Hematopoietic multipotent progenitor cell treated with erythropoietin and hydrocortisone succinate and interleukin-3 and kit ligand, for 4 days (in vitro differentiated cells): ENCODE data around the gene LINC01488.

ENCODE experiments used
- DNase-seq: peaks from one replicate; pipeline ENCODE4 v3.0.0-alpha.2; 2015

The LINC01488 gene

GRCh38 chr11:69481393-69481844, at the start of gene LINC01488:
Gene LINC01488 (plus strand): TSS chr11:69481663.
- DNase-seq = no peak

GRCh38 chr11:69431893-69432738, 49.3 kb upstream of the LINC01488 start:
- DNase-seq = no peak

GRCh38 chr11:69433741-69434140, 47.7 kb upstream of the LINC01488 start:
- no peak for DNase-seq

- DNase-seq = no peak
These were observed 47.0 kb upstream of the LINC01488 start for GRCh38 chr11:69434471-69434931.

GRCh38 chr11:69435161-69435986, 46.1 kb upstream of the LINC01488 start:
- DNase-seq = peak; percentile 68

GRCh38 chr11:69436041-69436982, 45.2 kb upstream of the LINC01488 start:
- DNase-seq = peak; percentile 91

GRCh38 chr11:69437001-69437875, 44.2 kb upstream of the LINC01488 start:
- no peak for DNase-seq

- no peak for DNase-seq
These were observed 43.6 kb upstream of the LINC01488 start for GRCh38 chr11:69437876-69438205.

- no peak for DNase-seq
These were observed 43.1 kb upstream of the LINC01488 start for GRCh38 chr11:69438286-69438920.

GRCh38 chr11:69439127-69439526, 42.3 kb upstream of the LINC01488 start:
- no peak for DNase-seq

- DNase-seq = no peak
These were observed 41.6 kb upstream of the LINC01488 start for GRCh38 chr11:69439651-69440464.

GRCh38 chr11:69440876-69441275, 40.6 kb upstream of the LINC01488 start:
- no peak for DNase-seq

GRCh38 chr11:69442012-69442806, 39.3 kb upstream of the LINC01488 start:
- peak; percentile 20 for DNase-seq

- DNase-seq = no peak
These were observed 38.7 kb upstream of the LINC01488 start for GRCh38 chr11:69442807-69443137.

- peak; percentile 98 for DNase-seq
These were observed 38.1 kb upstream of the LINC01488 start for GRCh38 chr11:69443138-69443967.

- no peak for DNase-seq
These were observed 37.5 kb upstream of the LINC01488 start for GRCh38 chr11:69443968-69444364.

- DNase-seq = peak; percentile 63
These were observed 36.9 kb upstream of the LINC01488 start for GRCh38 chr11:69444381-69445130.

GRCh38 chr11:69445131-69445470, 36.4 kb upstream of the LINC01488 start:
- DNase-seq = peak; percentile 51
